DND-41 (cell line): Measurements from ENCODE around the gene AKIRIN1.
A peak's percentile ranks its signal among the peaks of the same experiment; 100 is the strongest.

Source experiments
- ATAC-seq: fragments of 200-7000 bp; cut with Tn5 transposase; 3 replicates; pipeline ENCODE4 v1.9.1; 2021; ENCODE audit warnings: low read depth; ENCODE audit not compliant: insufficient read depth
- DNase-seq: peaks from one replicate; pipeline ENCODE4 v3.0.0-alpha.2; 2020
- H2AFZ ChIP-seq: 2 replicates; pipeline ENCODE4 v1.6.0; 2012; ENCODE audit warnings: low read depth, low read length
- H3K27ac ChIP-seq: 2 replicates; pipeline ENCODE4 v1.5.1; 2012; ENCODE audit warnings: low read length, inconsistent platforms
- H3K27me3 ChIP-seq: fragments of 200-600 bp; sonication (generic); 2 replicates; pipeline ENCODE4 v1.6.0; 2012; ENCODE audit warnings: low read length, mild to moderate bottlenecking, inconsistent platforms; ENCODE audit not compliant: insufficient read depth, poor library complexity
- H3K36me3 ChIP-seq: 2 replicates; pipeline ENCODE4 v1.5.1; 2012; ENCODE audit warnings: low read length, inconsistent platforms; ENCODE audit not compliant: insufficient read depth
- H3K4me1 ChIP-seq: 2 replicates; pipeline ENCODE4 v1.5.1; 2012; ENCODE audit warnings: mild to moderate bottlenecking, low read length; ENCODE audit not compliant: insufficient read depth
- H3K4me2 ChIP-seq: 2 replicates; pipeline ENCODE4 v1.6.0; 2012; ENCODE audit warnings: mild to moderate bottlenecking, moderate library complexity, low read length, inconsistent platforms; ENCODE audit not compliant: insufficient read depth
- H3K4me3 ChIP-seq, 2 experiments: fragments of 200-600 bp in 1 of 2; shearing (Covaris generic) in 1 of 2; 2 replicates each; pipeline ENCODE4 v1.5.1; 2012 to 2016; ENCODE audit warnings: inconsistent platforms in 2 of 2, low read length in 2 of 2, mild to moderate bottlenecking in 2 of 2, low read depth in 1 of 2, moderate library complexity in 1 of 2
- H3K79me2 ChIP-seq: 2 replicates; pipeline ENCODE4 v1.6.0; 2012; ENCODE audit warnings: low read length, inconsistent platforms; ENCODE audit not compliant: insufficient read depth
- H3K9ac ChIP-seq: 2 replicates; pipeline ENCODE4 v1.6.0; 2012; ENCODE audit warnings: low read depth, mild to moderate bottlenecking, inconsistent platforms, low read length, moderate library complexity
- H3K9me3 ChIP-seq: 2 replicates; pipeline ENCODE4 v1.5.1; 2012; ENCODE audit warnings: low read length, moderate library complexity, mild to moderate bottlenecking, inconsistent platforms; ENCODE audit not compliant: insufficient read depth, severe bottlenecking
- H4K20me1 ChIP-seq: 2 replicates; pipeline ENCODE4 v1.6.0; 2012; ENCODE audit warnings: low read length; ENCODE audit not compliant: insufficient read depth
- CTCF ChIP-seq: IDR thresholded peaks from 2 replicates; pipeline ENCODE4 v1.5.1; 2012; ENCODE audit warnings: borderline replicate concordance, low read length, moderate library complexity, mild to moderate bottlenecking; ENCODE audit not compliant: poor library complexity, severe bottlenecking; ENCODE audit errors: extremely low read depth
- EZH2 ChIP-seq: IDR thresholded peaks from 3 replicates; pipeline ENCODE4 v1.6.1; 2012; ENCODE audit warnings: borderline replicate concordance, low read depth, mild to moderate bottlenecking, moderate library complexity, low read length, inconsistent platforms; ENCODE audit not compliant: severe bottlenecking

AKIRIN1 gene

GRCh38 chr1:38994196-38994595 lies 3.1 kb downstream of the AKIRIN1 start:
- H3K4me1 ChIP-seq: peaks cover 35% of the 10 kb centered on the region
- H3K36me3 ChIP-seq: peaks cover 50% of the 10 kb centered on the region
- H2AFZ ChIP-seq: no peak overlapping the region
- ATAC-seq (no peak), DNase-seq (no peak)
- H3K9ac ChIP-seq: no peak overlapping the region
- no peaks in the 10 kb centered on the region for H3K9me3 ChIP-seq
- TF ChIP-seq CTCF (no peak), EZH2 (no peak)
- H3K27ac ChIP-seq: no peak overlapping the region
- peak overlapping the region; percentile 83 for H3K4me2 ChIP-seq
- peaks cover 55% of the 10 kb centered on the region for H4K20me1 ChIP-seq
- no peak overlapping the region for H3K4me3 ChIP-seq
- H3K79me2 ChIP-seq: peaks cover 81% of the 10 kb centered on the region
- H3K27me3 ChIP-seq: no peaks in the 10 kb centered on the region

GRCh38 chr1:38997034-38997900 lies 6.2 kb downstream of the AKIRIN1 start:
- no peak overlapping the region for H3K4me2 ChIP-seq
- peaks cover 81% of the 10 kb centered on the region for H3K36me3 ChIP-seq
- H3K79me2 ChIP-seq: peaks cover 84% of the 10 kb centered on the region
- H3K9me3 ChIP-seq: no peaks in the 10 kb centered on the region
- no peak for TF ChIP-seq CTCF
- no peak for TF ChIP-seq EZH2
- peaks cover 25% of the 10 kb centered on the region for H3K4me1 ChIP-seq
- peaks cover 57% of the 10 kb centered on the region for H4K20me1 ChIP-seq
- no peak overlapping the region for H3K4me3 ChIP-seq
- H2AFZ ChIP-seq: no peak overlapping the region
- DNase-seq: no peak
- ATAC-seq: 0 out of 3 replicates have a peak, but pooled peaks have one; percentile 44
- no peak overlapping the region for H3K27ac ChIP-seq
- no peaks in the 10 kb centered on the region for H3K27me3 ChIP-seq
- no peak overlapping the region for H3K9ac ChIP-seq

GRCh38 chr1:38997901-38998190 lies 6.8 kb downstream of the AKIRIN1 start:
- Histone ChIP-seq H3K27me3 (no peaks in the 10 kb centered on the region), H3K27ac (no peak overlapping the region), H4K20me1 (peaks cover 54% of the 10 kb centered on the region), H3K9me3 (no peaks in the 10 kb centered on the region), H3K4me2 (no peak overlapping the region), H3K4me1 (peaks cover 19% of the 10 kb centered on the region), H3K4me3 (no peak overlapping the region), H2AFZ (no peak overlapping the region), H3K9ac (no peak overlapping the region), H3K79me2 (peaks cover 78% of the 10 kb centered on the region), H3K36me3 (peaks cover 85% of the 10 kb centered on the region)
- TF ChIP-seq EZH2 (no peak), CTCF (no peak)
- DNase-seq (no peak), ATAC-seq (no peak)
